Left hindlimb (tissue), 1 donor: ENCODE results near the gene SCO2.

ENCODE experiments used
- DNase-seq: peaks from one replicate; pipeline ENCODE4 v3.0.0-alpha.2; 2018

The SCO2 gene

GRCh38 chr22:50473855-50474671, 51.3 kb downstream of the SCO2 start:
- DNase-seq, result peak; percentile 49
